H1 (cell line): Measurements from ENCODE around the gene LTB. TPM values are rescaled to one million over a fixed set of nuclear protein-coding genes. Genes with fewer than 3 reads are reported as not detected.
"Not testable (repeated sequence)": the region's sequence is repeated elsewhere in the genome, so short reads cannot be mapped to it uniquely, and the experiment has no call there.

Experiments
- CTCF ChIA-PET: fragments of 300-600 bp; sonication (Branson Sonifier 250); formaldehyde crosslinking; loops from one replicate; lab custom pipeline; 2021; ENCODE audit not compliant: partially characterized antibody; lab: Charles Lee
- POLR2A ChIA-PET: fragments of 300-600 bp; sonication (Branson Sonifier 250); formaldehyde crosslinking; loops from one replicate; lab custom pipeline; 2021; ENCODE audit warnings: inconsistent platforms; ENCODE audit not compliant: partially characterized antibody; lab: Charles Lee
- DNase-seq, 2 experiments: peaks; one replicate each; pipeline versions ENCODE4 v3.0.0 to v3.0.0-alpha.2; 2010 to 2022; ENCODE audit warnings: low spot score in 2 of 2, low read depth in 1 of 2, mixed read lengths in 1 of 2
- FAIRE-seq: peaks from 2 replicates; lab custom pipeline; 2011; peaks lifted over from hg19 to GRCh38; lab: Jason Lieb, UNC
- H2AFZ ChIP-seq: 2 replicates; pipeline ENCODE4 v1.8.1; 2012; ENCODE audit warnings: low read length, inconsistent platforms
- H2AK5ac ChIP-seq: 2 replicates; pipeline ENCODE4 v1.6.1; 2013; ENCODE audit warnings: low read depth, low read length
- H2BK120ac ChIP-seq: replicated peaks from 2 replicates; pipeline ENCODE3; 2013; ENCODE audit warnings: low read depth, low read length, inconsistent platforms
- H2BK12ac ChIP-seq: 2 replicates; pipeline ENCODE4 v1.6.1; 2013; ENCODE audit warnings: low read depth, low read length
- H2BK15ac ChIP-seq: 2 replicates; pipeline ENCODE4 v1.6.1; 2013; ENCODE audit warnings: low read length
- H2BK20ac ChIP-seq: 2 replicates; pipeline ENCODE4 v1.6.1; 2013; ENCODE audit warnings: low read length
- H2BK5ac ChIP-seq: 2 replicates; pipeline ENCODE4 v1.6.1; 2013; ENCODE audit warnings: low read depth, low read length
- H3K14ac ChIP-seq: 2 replicates; pipeline ENCODE4 v1.6.1; 2013; ENCODE audit warnings: inconsistent platforms; ENCODE audit not compliant: insufficient read length
- H3K18ac ChIP-seq: 2 replicates; pipeline ENCODE4 v1.6.1; 2013; ENCODE audit warnings: low read length; ENCODE audit errors: extremely low read depth
- H3K23ac ChIP-seq: 2 replicates; pipeline ENCODE4 v1.6.1; 2013; ENCODE audit warnings: inconsistent platforms; ENCODE audit not compliant: insufficient read length
- H3K23me2 ChIP-seq: 2 replicates; pipeline ENCODE4 v1.6.1; 2013; ENCODE audit warnings: low read depth, low read length
- H3K27ac ChIP-seq: 2 replicates; pipeline ENCODE4 v1.6.1; 2011; ENCODE audit warnings: low read depth, low read length, inconsistent platforms
- H3K27me3 ChIP-seq, 4 experiments: replicated peaks in 1 of 4; 1 replicate in 1 of 4; 2 replicates in 3 of 4; pipeline versions ENCODE4 v1.6.1 to v1.8.1; 2011 to 2013; ENCODE audit warnings: low read length in 3 of 4, mild to moderate bottlenecking in 3 of 4, inconsistent platforms in 2 of 4, mixed read lengths in 2 of 4, moderate library complexity in 1 of 4; ENCODE audit not compliant: control insufficient read depth in 3 of 4, insufficient read depth in 3 of 4; ENCODE audit errors: extremely low read depth in 1 of 4
- H3K36me3 ChIP-seq, 4 experiments: 2 replicates each; pipeline versions ENCODE4 v1.6.1 to v1.8.1; 2011 to 2013; ENCODE audit warnings: mild to moderate bottlenecking in 4 of 4, low read length in 3 of 4, moderate library complexity in 2 of 4, control low read depth in 1 of 4, inconsistent platforms in 1 of 4; ENCODE audit not compliant: insufficient read depth in 4 of 4, control insufficient read depth in 2 of 4
- H3K4ac ChIP-seq: replicated peaks from 2 replicates; pipeline ENCODE3; 2013; ENCODE audit warnings: low read length, low read depth, mixed read lengths, inconsistent platforms; ENCODE audit not compliant: insufficient read length
- H3K4me1 ChIP-seq, 4 experiments: replicated peaks in 1 of 4; 1 replicate in 1 of 4; 2 replicates in 3 of 4; pipeline versions ENCODE4 v1.6.1 to v1.8.1; 2011 to 2013; ENCODE audit warnings: low read length in 3 of 4, inconsistent platforms in 2 of 4, mixed read lengths in 1 of 4; ENCODE audit not compliant: insufficient read depth in 4 of 4, control insufficient read depth in 3 of 4
- H3K4me2 ChIP-seq, 2 experiments: 2 replicates each; pipeline versions ENCODE4 v1.6.1 to v1.8.1; 2011 to 2013; ENCODE audit warnings: low read depth in 2 of 2, low read length in 2 of 2, control low read depth in 1 of 2, inconsistent platforms in 1 of 2, mild to moderate bottlenecking in 1 of 2; ENCODE audit not compliant: insufficient read depth in 1 of 2
- H3K4me3 ChIP-seq, 4 experiments: fragments of 200-600, 300-600 bp in 1 of 4; sonication (generic), shearing (Covaris generic), sonication (Bioruptor Twin) in 1 of 4; 2 replicates each; pipeline versions ENCODE4 v1.5.1 to v1.8.1; 2011 to 2016; ENCODE audit warnings: low read length in 4 of 4, low read depth in 3 of 4, control low read depth in 2 of 4, inconsistent platforms in 2 of 4, mild to moderate bottlenecking in 2 of 4, mixed read lengths in 1 of 4, moderate library complexity in 1 of 4; ENCODE audit not compliant: insufficient read depth in 2 of 4; ENCODE audit errors: extremely low read depth in 1 of 4
- H3K56ac ChIP-seq: replicated peaks from 2 replicates; pipeline ENCODE3; 2013; ENCODE audit warnings: low read depth, mild to moderate bottlenecking, mixed read lengths, low read length, inconsistent platforms; ENCODE audit not compliant: insufficient read length
- H3K79me1 ChIP-seq: 2 replicates; pipeline ENCODE4 v1.6.1; 2013; ENCODE audit warnings: low read depth, low read length, control low read depth
- H3K79me2 ChIP-seq, 2 experiments: 2 replicates each; pipeline versions ENCODE4 v1.6.1 to v1.8.1; 2012 to 2013; ENCODE audit warnings: low read length in 2 of 2, mild to moderate bottlenecking in 2 of 2, inconsistent platforms in 1 of 2; ENCODE audit not compliant: insufficient read depth in 2 of 2, control insufficient read depth in 1 of 2
- H3K9ac ChIP-seq, 4 experiments: replicated peaks in 1 of 4; 1 replicate in 1 of 4; 2 replicates in 3 of 4; pipeline versions ENCODE4 v1.6.1 to v1.8.1; 2011 to 2013; ENCODE audit warnings: low read depth in 3 of 4, low read length in 3 of 4, control low read depth in 2 of 4, mild to moderate bottlenecking in 2 of 4, moderate library complexity in 2 of 4, inconsistent platforms in 1 of 4; ENCODE audit errors: extremely low read depth in 1 of 4
- H3K9me3 ChIP-seq, 2 experiments: 2 replicates each; pipeline versions ENCODE4 v1.6.1 to v1.8.1; 2012 to 2013; ENCODE audit warnings: mild to moderate bottlenecking in 2 of 2, moderate library complexity in 2 of 2, control low read depth in 1 of 2, inconsistent platforms in 1 of 2, low read depth in 1 of 2, low read length in 1 of 2, mixed read lengths in 1 of 2; ENCODE audit not compliant: insufficient read depth in 2 of 2
- H4K20me1 ChIP-seq, 2 experiments: replicated peaks in 1 of 2; 2 replicates each; pipeline versions ENCODE3 to v1.8.1; 2011 to 2013; ENCODE audit warnings: inconsistent platforms in 2 of 2, low read length in 2 of 2, mild to moderate bottlenecking in 1 of 2; ENCODE audit not compliant: insufficient read depth in 2 of 2, control insufficient read depth in 1 of 2
- H4K5ac ChIP-seq: 2 replicates; pipeline ENCODE4 v1.6.1; 2013; ENCODE audit warnings: low read length, low read depth, mixed read lengths, inconsistent platforms; ENCODE audit not compliant: insufficient read length
- H4K8ac ChIP-seq: 2 replicates; pipeline ENCODE4 v1.8.0; 2013; ENCODE audit warnings: mild to moderate bottlenecking, moderate library complexity, low read length, inconsistent platforms; ENCODE audit not compliant: insufficient read depth; ENCODE audit errors: extremely low read depth
- H4K91ac ChIP-seq: replicated peaks from 2 replicates; pipeline ENCODE3; 2013; ENCODE audit warnings: low read length, mixed read lengths, inconsistent platforms; ENCODE audit not compliant: insufficient read length
- CTCF ChIP-seq, 3 experiments: IDR thresholded peaks; 1 replicate in 2 of 3; 2 replicates in 1 of 3; pipeline versions ENCODE4 v1.5.1 to v1.6.1; 2011; ENCODE audit warnings: low read length in 3 of 3, mild to moderate bottlenecking in 3 of 3, inconsistent platforms in 2 of 3, low read depth in 1 of 3, moderate library complexity in 1 of 3; ENCODE audit not compliant: insufficient read depth in 1 of 3; ENCODE audit errors: control extremely low read depth in 1 of 3
- RAD21 ChIP-seq, 2 experiments: IDR thresholded peaks in 1 of 2; conservative IDR thresholded peaks in 1 of 2; 2 replicates each; pipeline ENCODE4 v1.6.1; 2011; ENCODE audit warnings: low read depth in 2 of 2, low read length in 2 of 2, improper control_type of control experiment in 1 of 2, inconsistent platforms in 1 of 2, mild to moderate bottlenecking in 1 of 2, moderate library complexity in 1 of 2
- WGBS, 2 experiments: shearing (Covaris generic) in 1 of 2; methylation state at CpG; one replicate each; pipeline versions ENCODE4 v1.1.6 to v1.1.7; 2013 to 2015; ENCODE audit warnings: low lambda C conversion rate in 2 of 2, mixed read lengths in 2 of 2, inconsistent platforms in 1 of 2, low coverage in 1 of 2, missing lambda C conversion rate in 1 of 2; ENCODE audit not compliant: insufficient replicate concordance in 2 of 2, insufficient coverage in 1 of 2, insufficient read length in 1 of 2; ENCODE audit errors: extremely low coverage in 1 of 2, missing lambda C conversion rate in 1 of 2; 5-methylcytosine and 5-hydroxymethylcytosine counted together
- polyA plus RNA-seq, 7 experiments: library from polyadenylated mRNA; depleted of rRNA in 3 of 7; stranded (reverse) in 5 of 7; unstranded in 2 of 7; fragments of >200 nt in 5 of 7; fragments of 200-250 nt in 2 of 7; gene quantifications; 1 replicate in 5 of 7; 2 replicates in 1 of 7; 4 replicates in 1 of 7; pipeline versions ENCODE4 v1.2.1 to v1.2.3, GENCODE V29; 2011 to 2013; ENCODE audit warnings: missing spikeins in 2 of 7, mixed read lengths in 2 of 7
- total RNA-seq: library from RNA; stranded (reverse); fragmentation: NEBNext Ultra II Directional; extraction: Animal tissue kit (Norgen Biotek cat#: 25700); gene quantifications from 2 replicates; pipeline ENCODE4 v1.2.1, GENCODE V29; 2021

The LTB gene
- total and polyA plus RNA-seq, 2 of the 8 experiments (the other 6 are each of a cell fraction or from before 2014, with no cell fraction given) = 0.43 to 0.47 TPM

- H2BK120ac ChIP-seq, H2AFZ ChIP-seq, H3K79me2 ChIP-seq, FAIRE-seq, DNase-seq, H3K4me1 ChIP-seq, H3K18ac ChIP-seq, H3K27ac ChIP-seq, H3K56ac ChIP-seq, H4K91ac ChIP-seq, H2BK5ac ChIP-seq, H4K5ac ChIP-seq, H3K23ac ChIP-seq, H3K14ac ChIP-seq, H2AK5ac ChIP-seq, H4K20me1 ChIP-seq, H4K8ac ChIP-seq, H3K23me2 ChIP-seq, H2BK12ac ChIP-seq, H2BK15ac ChIP-seq, H3K4ac ChIP-seq, H3K9ac ChIP-seq, H3K9me3 ChIP-seq, H3K4me3 ChIP-seq, H3K36me3 ChIP-seq, H3K4me2 ChIP-seq, H2BK20ac ChIP-seq, H3K27me3 ChIP-seq, H3K79me1 ChIP-seq: not testable (repeated sequence)
- 81% methylated on average over 5 of the region's 5 CpGs; no CpG with 5 or more reads in 1 of the 2 experiments for WGBS, 2 experiments
- peak; percentile 78 to 84 for TF ChIP-seq RAD21 (IDR thresholded peaks at IDR 0.05 in 1 of 2, conservative IDR thresholded peaks at IDR 0.05 in 1 of 2; ENCODE audit: low read depth in 2 of 2, low read length in 2 of 2)
- TF ChIP-seq CTCF (IDR thresholded peaks at IDR 0.05; ENCODE audit: control extremely low read depth in 1 of 3, insufficient read depth in 1 of 3, low read depth in 1 of 3, low read length in 3 of 3) = peak; percentile 55 to 76 (median 65)
- ChIA-PET POLR2A (interaction anchor here (0.6 to 18.4 kb wide), 15 partner anchors 8 to 334 kb away, joined by 3 to 428 read pairs (median 4); partner anchors contain the start of genes DDX39B, GPANK1, LTB and MCCD1), CTCF (interaction anchor here (0.7 to 24.7 kb wide), 17 partner anchors 9 to 419 kb away, joined by 3 to 613 read pairs (median 5); partner anchors contain the start of genes AIF1, BAG6, C6orf47 and DDX39B)
Observed at GRCh38 chr6:31551371-31551770, 30.9 kb downstream of the LTB start.
